Measurements from ENCODE around the gene C16orf46.
"Not testable (repeated sequence)": the region's sequence is repeated elsewhere in the genome, so short reads cannot be mapped to it uniquely, and the experiment has no call there.

DNA sequence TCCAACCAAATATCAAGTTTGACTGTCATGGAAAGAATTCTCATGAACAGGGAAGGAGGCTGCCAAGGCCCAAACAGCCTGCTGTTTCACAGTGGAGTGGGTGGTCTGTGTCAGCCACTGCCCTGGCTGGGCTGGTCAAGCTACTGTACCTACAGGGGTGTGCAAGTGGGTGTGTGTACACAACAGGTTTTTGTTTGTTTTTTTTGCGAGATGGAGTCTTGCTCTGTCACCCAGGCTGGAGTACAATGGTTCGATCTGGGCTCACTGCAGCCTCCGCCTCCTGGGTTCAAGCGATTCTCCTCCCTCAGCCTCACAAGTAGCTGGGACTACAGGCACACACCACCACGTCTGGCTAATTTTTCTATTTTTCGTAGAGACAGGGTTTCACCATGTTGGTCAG is 32.2 kb upstream of the C16orf46 start:
- TF ChIP-seq, protein P1, sequence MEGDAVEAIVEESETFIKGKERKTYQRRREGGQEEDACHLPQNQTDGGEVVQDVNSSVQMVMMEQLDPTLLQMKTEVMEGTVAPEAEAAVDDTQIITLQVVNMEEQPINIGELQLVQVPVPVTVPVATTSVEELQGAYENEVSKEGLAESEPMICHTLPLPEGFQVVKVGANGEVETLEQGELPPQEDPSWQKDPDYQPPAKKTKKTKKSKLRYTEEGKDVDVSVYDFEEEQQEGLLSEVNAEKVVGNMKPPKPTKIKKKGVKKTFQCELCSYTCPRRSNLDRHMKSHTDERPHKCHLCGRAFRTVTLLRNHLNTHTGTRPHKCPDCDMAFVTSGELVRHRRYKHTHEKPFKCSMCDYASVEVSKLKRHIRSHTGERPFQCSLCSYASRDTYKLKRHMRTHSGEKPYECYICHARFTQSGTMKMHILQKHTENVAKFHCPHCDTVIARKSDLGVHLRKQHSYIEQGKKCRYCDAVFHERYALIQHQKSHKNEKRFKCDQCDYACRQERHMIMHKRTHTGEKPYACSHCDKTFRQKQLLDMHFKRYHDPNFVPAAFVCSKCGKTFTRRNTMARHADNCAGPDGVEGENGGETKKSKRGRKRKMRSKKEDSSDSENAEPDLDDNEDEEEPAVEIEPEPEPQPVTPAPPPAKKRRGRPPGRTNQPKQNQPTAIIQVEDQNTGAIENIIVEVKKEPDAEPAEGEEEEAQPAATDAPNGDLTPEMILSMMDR (IDR thresholded peaks at IDR 0.05): not testable (repeated sequence)
- TF ChIP-seq POLR2AphosphoS5 (IDR thresholded peaks at IDR 0.05): not testable (repeated sequence)
